OCI-M2 (cell line): ENCODE data around the gene TBX19.

Source experiments
- DNase-seq: peaks from one replicate; lab custom pipeline; 2025; ENCODE audit not compliant: unreplicated experiment; lab: John Stamatoyannopoulos, UW

The TBX19 gene

GRCh38 chr1:168280296-168280927 is at the start of gene TBX19:
Gene TBX19, plus strand, starts transcription at chr1:168280877. Its CDS starts 214 bp downstream, at chr1:168281091.
- no peak for DNase-seq

GRCh38 chr1:168234846-168235547 is 45.7 kb upstream of the TBX19 start:
- DNase-seq = no peak

DNA sequence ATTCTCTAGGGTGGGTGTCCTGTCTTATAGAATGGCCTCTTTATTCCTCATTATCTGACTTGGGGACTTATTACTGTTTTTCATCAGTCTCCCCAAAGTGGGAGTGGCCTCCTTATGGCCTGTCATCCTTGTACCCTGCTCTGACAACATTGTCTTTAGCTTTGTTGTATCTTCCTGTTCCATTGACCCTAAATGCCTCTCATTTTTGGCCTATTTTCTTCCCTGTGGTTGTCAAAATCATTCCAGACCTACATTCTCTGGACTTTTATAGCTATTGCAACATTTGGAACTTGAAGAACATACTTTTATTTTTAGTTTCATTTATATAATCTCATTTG is 45.2 kb upstream of the TBX19 start:
- no peak for DNase-seq

GRCh38 chr1:168235937-168236336 is 44.7 kb upstream of the TBX19 start:
- DNase-seq = no peak

DNA sequence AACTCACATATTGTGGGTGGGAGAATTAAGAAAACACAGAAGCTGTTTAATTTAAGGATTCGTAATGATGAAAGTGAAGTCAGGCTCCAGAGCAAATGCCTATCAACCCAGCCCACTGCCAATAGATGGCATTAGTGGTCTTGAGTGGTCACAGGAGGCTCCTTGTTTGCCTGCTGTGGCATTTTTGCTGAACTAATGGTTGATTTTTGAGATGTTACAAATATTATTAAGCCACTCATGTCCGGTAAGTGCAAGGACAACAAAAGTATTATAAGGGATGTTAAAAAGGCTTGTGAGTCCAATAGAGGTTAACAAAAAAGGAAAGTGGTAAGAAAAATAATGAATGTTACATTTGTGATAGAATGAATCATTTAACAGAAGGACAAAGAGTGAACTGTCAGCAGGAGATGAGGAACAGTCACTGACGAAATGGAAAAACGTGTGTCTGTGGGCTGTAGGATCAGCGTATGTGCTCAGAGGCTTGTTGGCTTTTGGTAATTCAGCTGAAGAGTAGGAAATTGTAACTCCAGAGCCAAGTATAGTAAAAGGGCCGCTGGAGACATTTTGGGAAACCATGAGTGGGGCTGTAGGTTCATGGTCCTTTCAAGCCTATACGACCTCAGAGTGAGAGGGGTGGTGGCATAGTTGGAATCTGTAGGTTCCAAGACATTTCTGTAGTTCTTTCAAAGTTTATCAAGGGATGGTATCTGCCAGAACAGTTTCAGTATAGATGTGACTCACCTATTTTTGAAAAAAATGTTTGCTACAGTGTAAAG is 43.7 kb upstream of the TBX19 start:
- DNase-seq = no peak

- DNase-seq = no peak
Observed at GRCh38 chr1:168243198-168243597, 37.5 kb upstream of the TBX19 start.

GRCh38 chr1:168243636-168244212 is 37.0 kb upstream of the TBX19 start:
- DNase-seq = no peak

DNA sequence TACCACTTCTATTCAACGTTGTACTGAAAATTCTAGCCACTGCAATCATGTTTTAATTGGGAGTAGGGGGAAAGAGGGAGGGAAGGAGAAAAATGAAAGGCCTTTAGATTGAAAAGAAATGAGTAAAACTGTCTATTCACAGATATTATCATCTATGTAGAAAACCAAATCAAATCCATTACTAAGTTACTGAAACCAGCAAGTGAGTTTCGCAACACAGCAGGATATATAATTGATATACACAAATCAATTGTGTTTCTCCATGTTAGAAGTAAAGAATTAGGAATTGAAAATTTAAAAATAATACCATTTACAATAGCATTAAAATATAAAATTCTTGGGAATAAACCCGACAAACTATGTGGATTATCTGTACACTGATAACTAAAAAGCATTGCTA is 35.6 kb upstream of the TBX19 start:
- no peak for DNase-seq

DNA sequence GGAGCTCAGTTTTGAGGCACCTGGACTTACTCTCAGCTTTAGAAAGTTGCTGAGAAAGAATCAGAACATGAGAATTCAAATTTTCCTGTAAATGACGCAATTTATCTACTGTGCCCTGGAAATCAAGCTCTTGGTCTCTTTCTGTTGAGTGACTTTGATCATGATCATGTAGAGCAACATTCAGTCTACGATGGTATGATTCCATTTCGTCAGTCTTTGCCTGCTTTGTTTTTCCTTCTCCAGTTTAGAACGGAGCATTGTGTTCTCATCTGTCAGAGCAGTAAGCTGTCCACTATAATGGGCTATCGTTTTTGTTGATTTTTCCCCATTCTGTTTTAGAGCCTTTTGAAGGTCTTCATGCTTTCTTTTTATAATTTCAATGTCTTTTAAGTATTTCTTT is 34.2 kb upstream of the TBX19 start:
- DNase-seq = no peak

- DNase-seq = no peak
Observed at GRCh38 chr1:168252204-168252733, 28.4 kb upstream of the TBX19 start.

DNA sequence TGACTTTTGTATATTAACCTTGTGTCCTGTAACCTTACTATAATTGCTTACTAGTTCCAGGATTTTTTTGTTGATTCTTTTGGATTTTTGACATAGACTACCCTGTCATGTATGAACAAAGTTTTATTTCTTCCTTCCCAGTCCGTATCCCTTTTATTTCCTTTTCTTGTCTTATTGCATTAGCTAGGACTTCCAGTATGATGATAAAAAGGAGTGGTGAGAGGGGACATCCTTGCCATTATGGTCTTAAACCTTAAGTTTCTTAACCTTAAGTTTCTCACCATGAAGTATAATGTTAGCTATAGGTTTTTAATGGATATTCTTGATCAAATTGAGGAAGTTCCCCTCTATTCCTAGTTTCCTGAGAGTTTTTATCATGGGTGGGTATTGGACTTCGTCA is 24.5 kb upstream of the TBX19 start:
- DNase-seq = no peak

GRCh38 chr1:168257397-168257796 is 23.3 kb upstream of the TBX19 start:
- DNase-seq = no peak

- DNase-seq = no peak
Observed at GRCh38 chr1:168259567-168259966, 21.1 kb upstream of the TBX19 start.

DNA sequence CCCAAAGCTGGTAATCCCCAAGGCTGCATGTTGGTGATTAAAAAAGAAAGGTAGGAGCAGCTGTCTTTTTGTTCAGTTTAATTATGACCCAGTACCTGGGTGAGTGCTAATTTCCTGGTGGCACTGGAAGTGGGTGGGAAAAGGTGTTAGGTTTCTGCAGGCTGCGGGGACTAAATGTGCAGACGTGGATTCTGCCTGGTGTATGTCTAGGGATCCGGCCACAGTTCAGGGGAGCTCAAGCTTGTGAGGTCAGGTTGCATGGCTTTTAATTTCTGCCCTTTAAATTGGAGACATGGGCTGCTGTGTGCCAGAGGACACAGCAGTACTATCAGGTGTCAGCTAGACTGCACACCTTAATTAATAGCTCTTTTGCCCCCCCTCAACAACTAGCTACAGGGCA is 20.3 kb upstream of the TBX19 start:
- no peak for DNase-seq

GRCh38 chr1:168261390-168261789 is 19.3 kb upstream of the TBX19 start:
- no peak for DNase-seq

DNA sequence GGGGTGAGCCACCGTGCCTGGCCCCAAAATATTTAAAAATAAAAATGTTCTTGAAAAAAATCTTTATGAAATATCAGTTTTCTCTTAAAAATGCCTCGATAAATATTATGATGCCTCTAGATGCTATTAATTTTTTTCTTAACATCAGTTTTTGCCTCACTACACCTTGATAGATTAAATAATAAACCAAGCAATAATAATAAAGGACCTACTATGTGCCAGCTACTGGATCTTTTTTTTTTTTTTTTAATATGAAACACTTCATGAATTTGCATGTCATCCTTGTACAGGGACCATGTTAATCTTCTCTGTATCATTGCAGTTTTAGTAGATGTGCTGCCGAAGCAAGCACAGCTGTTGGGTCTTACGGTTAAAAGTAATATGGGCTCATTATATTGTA is 17.5 kb upstream of the TBX19 start:
- DNase-seq = no peak

GRCh38 chr1:168264296-168264695 is 16.4 kb upstream of the TBX19 start:
- no peak for DNase-seq

GRCh38 chr1:168265596-168265995 is 15.1 kb upstream of the TBX19 start:
- DNase-seq = no peak

GRCh38 chr1:168266644-168267186 is 14.0 kb upstream of the TBX19 start:
- no peak for DNase-seq

DNA sequence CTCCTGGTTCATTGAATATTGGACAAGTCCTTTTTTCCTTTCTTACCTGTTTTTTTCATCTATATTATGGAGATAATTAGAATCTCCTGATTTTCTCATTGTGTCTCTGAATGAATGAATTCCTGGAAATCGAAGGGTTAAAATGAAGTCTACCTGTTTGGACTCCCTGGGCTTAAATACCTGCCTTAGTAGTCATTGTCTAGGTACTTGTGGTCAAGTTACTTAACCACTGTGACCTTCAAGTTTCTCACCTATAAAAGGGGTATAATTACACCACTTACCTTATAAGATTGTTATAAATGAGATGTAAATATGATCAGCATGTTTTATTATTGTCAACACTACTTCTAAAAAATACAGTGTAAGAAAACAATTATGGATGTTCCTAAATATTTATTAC is 9.0 kb upstream of the TBX19 start:
- no peak for DNase-seq

GRCh38 chr1:168273575-168273974 is 7.1 kb upstream of the TBX19 start:
- DNase-seq = no peak
